ENCODE data around the gene PCNX2.

Gene PCNX2

GRCh38 chr1:232999956-233000625, 295.4 kb downstream of the PCNX2 start:
- no peak for DNase-seq

- DNase-seq = no peak
Observed at GRCh38 chr1:232998646-232999045, 296.9 kb downstream of the PCNX2 start.

DNA sequence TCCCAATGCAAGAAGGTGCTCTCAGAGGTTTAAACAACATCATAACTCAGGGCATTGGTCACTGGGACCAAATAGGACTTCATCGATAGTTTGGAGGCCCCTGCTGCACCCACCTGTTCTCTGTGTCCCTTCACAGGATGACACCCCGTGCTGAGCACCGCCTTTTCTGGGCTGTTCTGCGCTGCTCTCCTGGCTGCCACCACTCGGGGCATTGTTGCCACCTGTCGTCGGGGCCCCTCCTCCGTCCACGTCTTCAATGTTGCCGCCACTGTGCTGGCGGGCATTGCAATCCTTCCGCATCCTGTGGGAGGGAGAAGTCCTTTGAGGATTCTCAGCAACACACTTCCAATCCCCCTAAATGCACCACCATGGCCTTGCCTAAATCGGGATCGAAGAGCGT, 297.4 kb downstream of the PCNX2 start:
- DNase-seq = no peak

DNA sequence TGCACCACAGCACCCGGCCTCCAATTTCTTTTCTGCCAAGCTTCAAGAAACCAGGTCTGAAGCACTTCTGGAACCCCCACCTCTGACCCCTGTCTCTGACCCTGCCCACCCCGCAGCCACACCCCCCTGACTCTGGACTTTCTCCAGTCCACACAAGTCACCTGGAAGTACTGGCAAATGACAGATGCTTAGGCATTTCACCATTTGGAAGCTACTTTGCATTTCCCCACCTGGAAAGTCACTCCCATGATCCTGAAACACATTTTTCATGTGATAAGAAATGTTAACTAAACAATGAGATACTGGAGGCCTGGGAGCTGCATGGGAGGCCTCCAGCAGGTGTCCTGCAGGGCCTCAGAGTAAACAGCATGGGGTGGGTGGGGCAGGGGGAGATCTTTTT, 299.4 kb downstream of the PCNX2 start:
- no peak for DNase-seq

- no peak for DNase-seq
Observed at GRCh38 chr1:232995189-232995588, 300.3 kb downstream of the PCNX2 start.

DNA sequence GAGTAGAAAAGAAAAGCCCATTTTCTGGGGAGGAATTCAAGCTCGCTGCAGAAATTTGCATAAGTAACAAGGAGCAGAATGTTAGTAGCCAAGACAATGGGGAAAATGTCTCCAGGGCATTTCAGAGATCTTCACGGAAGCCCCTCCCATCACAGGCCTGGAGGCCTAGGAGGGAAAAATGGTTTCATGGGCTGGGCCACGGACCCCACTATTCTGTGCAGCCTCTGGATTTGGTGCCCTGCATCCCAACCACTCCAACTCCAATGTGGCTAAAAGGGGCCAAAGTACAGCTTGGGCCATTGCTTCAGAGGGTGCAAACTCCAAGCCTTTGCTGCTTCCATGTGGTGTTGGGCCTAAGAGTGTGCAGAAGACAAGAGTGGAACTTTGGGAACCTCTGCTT, 302.0 kb downstream of the PCNX2 start:
- DNase-seq = no peak

DNA sequence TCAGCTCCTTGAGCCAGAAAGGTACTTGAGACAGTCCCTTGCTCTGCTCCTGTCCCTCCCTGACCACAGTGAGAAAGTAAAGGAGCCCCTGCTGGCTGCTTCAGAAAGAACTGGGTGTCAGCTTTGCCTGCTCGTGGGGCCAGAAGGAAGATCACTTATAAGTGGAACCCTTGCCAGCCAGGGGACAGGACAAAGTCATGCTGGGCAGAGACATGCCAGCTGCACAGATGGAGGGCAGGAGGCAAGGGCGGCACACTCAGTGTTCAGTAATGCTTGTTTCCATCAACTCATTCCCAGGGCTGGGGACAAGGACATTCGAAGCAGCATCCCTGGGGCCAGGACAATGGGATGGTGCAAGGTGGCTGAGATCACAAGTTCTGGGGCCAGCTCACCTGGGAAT, 303.3 kb downstream of the PCNX2 start:
- no peak for DNase-seq

DNA sequence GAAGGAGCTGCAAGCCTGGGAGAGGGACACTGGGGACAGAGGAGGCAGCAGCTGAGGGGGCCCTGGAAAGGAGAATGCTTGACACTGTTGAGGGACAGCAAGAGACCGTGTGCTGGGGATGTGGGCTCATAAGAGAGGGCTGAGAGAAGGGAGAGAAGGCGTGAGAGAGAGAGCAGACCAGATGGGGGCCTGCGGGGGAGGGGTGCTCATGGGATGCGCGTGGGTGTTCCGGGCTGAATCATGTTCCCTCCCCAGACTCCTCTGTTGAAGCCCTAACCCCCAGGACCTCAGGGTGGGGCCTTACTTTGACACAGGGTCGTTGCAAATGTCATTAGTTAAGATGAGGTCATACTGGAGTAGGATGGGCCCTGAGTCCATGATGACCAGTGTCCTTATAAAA, 304.3 kb downstream of the PCNX2 start:
- DNase-seq = no peak

DNA sequence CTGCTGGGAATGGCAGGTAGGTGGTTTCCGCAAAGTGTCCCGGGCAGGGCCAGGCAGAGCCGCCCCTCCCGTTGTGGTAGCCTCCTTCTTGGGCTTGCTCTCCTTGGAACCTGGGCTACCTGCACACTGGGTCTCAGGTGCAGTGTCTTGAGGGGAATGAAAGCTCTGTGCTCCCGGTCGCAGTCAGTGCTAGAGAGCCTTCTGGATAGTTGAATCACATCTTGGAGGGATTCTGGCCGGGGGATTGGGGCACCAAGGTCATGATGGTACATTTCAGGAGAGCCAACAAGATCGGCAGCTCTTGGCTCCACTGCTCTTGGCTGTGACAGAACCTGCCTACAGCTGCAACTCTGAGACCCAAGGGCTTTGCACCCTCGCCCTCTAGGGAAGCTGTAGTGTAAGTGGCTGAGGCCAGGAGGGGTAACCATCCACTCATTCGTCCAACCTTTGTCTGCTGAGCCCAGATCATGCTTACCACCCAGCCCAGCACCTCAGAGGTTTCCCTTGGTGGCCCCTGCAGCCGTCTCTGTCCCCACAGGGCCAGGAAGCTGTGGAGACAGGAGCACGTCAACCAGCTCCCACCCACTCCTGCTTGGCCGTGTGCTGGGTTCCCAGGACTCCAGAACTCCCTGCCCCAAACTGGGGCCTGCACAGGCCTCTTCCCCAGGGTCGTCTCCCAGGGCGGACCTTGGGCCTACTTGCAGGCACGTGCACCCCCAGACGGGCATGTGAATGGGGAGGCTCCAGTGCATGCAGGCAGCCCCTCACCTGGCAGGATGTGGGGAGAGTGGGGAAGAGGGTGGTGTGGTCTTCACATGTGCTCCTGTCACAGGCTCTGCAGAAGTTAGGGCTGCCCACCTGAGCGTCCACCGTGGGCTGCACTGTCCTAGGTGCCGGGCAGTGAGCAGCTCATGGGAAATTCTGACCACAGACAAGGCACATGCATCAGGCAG, 305.1 kb downstream of the PCNX2 start:
- DNase-seq = no peak

- no peak for DNase-seq
Observed at GRCh38 chr1:232988572-232989040, 306.9 kb downstream of the PCNX2 start.

DNA sequence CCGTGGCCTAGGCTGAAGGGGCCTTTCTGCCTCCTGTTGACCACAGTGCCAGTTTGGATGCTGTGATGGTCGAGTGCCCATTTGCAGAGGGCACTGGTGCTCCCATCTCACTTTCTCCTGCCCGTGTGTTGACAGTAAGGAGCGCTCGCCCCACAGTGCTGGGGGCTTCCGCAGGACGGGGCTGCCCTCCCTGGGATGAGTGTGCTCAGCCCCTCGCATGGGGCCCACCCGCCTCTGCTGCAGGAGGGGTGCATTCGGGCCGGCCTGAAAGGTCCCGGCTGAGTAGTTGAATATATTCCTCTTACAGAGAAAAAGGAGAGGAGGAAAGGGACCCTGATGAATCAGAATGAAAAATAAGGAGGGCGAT, 307.8 kb downstream of the PCNX2 start:
- no peak for DNase-seq

GRCh38 chr1:232987046-232987773, 308.3 kb downstream of the PCNX2 start:
- no peak for DNase-seq

DNA sequence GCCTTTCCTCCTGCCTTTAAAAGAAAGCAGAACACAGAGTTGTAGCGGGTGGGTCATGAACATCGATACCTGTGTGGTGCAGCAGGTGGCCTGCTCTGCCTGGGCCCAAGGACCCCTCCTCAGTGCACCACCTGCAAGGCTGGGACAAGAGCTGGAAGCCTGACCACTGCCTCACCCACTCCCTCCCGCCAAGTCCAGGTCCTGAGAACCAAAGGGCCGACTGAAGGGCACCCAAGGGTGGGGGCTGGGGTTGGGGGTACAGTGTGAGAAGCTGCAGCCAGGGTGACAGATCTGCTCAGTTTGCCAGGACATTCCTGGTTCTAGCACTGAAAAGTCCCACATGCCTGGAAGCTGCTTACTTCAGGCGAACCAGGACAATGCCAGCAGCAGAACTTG, 309.0 kb downstream of the PCNX2 start:
- no peak for DNase-seq

DNA sequence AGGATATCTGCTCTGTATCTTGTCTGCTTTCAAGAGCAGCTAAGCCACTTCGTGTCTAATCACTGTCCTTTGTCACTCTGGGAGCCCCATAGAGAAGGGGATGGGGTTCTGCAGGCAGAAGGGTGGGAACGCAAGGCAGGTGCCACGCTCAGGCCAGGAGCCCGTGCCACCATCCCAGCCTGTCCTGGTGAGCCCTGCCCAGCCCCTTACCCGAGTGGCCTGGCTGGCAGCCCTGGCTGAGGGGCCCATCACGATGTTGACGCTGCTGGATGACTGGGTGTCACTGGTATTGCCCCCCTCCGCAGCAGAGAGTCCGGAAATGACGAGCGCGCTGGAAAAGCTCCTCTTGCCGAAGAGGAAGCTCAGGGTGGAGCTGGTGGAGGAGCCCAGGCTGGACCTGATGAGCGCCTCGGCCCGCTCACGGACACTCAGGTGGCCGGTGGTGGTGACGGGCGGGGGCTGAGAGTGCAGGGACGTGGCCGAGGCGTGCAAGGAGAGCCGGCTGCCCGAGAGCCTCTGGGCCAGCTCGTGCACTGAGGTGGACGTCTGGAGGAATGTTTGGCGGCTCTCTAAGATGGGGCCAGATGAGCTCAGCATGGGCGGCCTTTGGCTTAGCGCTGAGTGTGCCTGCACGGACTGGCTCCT, 309.5 kb downstream of the PCNX2 start:
- DNase-seq = no peak

GRCh38 chr1:232984577-232985425, 310.7 kb downstream of the PCNX2 start:
- no peak for DNase-seq

DNA sequence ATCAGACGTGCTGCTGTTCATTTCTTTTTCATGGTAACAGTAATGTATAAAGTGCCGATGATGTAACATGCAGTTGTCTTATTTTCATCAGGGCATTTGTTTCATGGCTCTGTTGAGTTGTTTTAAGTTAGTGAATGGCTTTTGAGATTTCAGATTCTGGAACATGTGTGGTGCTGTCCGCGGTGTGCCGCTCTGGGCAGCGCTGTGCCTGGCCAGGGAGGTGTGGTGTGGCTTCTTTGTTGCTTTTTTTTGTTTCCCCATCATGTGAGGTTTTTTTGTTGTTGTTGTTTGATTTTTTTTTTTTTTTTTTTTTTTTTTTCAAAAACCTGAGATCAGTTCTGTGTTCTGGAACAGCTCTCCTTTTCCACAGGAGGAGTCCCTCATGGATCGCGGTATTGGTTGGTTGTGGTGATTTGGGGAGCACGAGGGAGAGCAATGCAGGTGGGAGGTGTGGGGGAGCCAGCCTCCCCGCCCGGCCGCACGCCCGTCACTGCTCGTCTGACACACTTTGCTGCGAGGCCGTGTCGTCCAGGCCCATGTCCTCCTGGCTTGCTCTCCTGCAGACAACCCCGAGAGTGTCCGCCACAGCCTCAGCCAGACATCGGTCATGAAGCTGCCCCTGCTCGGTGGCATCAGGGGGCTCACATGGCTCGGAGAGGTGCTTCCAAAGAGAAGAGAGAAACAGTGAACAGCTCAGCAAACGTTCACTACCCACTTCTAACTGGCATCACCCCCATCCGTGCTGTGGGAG, 311.5 kb downstream of the PCNX2 start:
- no peak for DNase-seq

DNA sequence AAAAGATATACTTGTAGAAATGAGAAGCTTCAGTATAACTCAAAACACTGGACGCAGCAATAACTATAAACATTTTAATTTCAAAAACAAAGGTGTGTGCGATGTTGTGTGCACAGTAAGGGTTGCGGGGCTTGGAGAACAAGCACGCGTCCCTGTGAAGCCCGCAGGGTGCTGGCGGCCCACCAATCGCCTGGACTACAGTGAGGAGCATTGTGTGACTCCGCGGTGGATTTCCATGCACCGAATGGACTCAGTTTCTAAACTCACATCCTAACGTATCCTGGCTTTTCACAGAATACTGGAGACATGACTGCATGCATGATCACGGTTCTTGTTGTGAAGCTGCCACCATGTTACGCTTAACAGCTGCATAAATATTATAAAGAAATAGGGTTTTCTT, 312.1 kb downstream of the PCNX2 start:
- DNase-seq = no peak

GRCh38 chr1:232982238-232982944, 313.1 kb downstream of the PCNX2 start:
- no peak for DNase-seq

- no peak for DNase-seq
Observed at GRCh38 chr1:232980986-232981560, 314.5 kb downstream of the PCNX2 start.

DNA sequence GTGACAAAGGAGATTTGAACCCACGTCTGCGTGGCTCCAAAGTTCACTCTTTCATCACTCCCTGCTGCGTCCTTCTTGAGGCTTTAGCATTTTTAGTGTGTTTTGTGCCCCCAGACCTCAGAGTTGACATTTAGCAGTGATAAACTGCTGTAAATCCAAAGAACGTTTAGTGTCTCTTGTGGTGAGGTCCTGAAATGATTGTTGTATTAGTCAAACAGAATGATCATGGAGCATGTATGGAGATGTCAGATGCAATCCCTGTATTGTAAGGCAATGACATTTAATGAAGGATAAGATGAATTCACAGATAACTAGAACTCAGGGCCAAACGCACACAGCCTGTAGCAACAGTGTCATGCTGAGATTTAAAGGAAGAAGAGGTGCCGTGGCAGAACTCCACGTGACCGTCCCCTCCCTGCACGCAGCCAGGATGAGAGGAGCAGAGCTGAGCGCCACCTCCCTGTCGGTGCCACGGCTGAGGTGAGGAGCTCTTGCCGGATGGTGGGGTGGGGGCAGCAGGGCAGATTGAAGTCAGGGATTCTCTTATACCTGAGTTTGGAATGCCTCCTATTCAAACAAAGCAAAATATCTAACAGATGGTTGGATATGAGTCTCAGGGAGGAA, 315.1 kb downstream of the PCNX2 start:
- DNase-seq = no peak

Measured in stimulated activated CD4-positive, alpha-beta T cell treated with anti-CD3 and anti-CD28 coated beads, Interleukin-4, amount 100 ng/mL, for 4 hours (primary cell).